Omental fat pad (tissue), 4 donors: Measurements from ENCODE around the gene RPL35. TPM values are rescaled to one million over a fixed set of nuclear protein-coding genes. Genes with fewer than 3 reads are reported as not detected.

Source experiments
- ATAC-seq: fragments of 150-250 bp; one replicate; pipeline ENCODE4 v1.9.1; 2016; ENCODE audit warnings: mild to moderate bottlenecking, moderate library complexity; ENCODE audit not compliant: low FRiP score
- DNase-seq: peaks from one replicate; pipeline ENCODE4 v3.0.0-alpha.2; 2019; ENCODE audit warnings: low spot score
- CTCF ChIP-seq, 3 donors: fragments of 450-650 bp; IDR thresholded peaks; one replicate each; pipeline ENCODE4 v1.5.1; 2016 to 2017; ENCODE audit warnings: antibody characterized with exemption in 3 of 3, mild to moderate bottlenecking in 3 of 3, moderate library complexity in 2 of 3
- total RNA-seq, 4 donors: library from RNA; depleted of rRNA; stranded (reverse); fragments of >200 nt; gene quantifications; one replicate each; pipeline ENCODE4 v1.1.0, GENCODE V29; 2016

Gene RPL35
- total RNA-seq, 4 donors from 2014 or later, result 1,657 to 2,235 (median 2,199) TPM

GRCh38 chr9:124869466-124869985 lies 7.8 kb upstream of the RPL35 start:
- ATAC-seq (peak; percentile 22), DNase-seq (no peak)
- TF ChIP-seq CTCF (IDR thresholded peaks at IDR 0.05), result no peak

- DNase-seq, result peak; percentile 65
- TF ChIP-seq CTCF (IDR thresholded peaks at IDR 0.05), result no peak
- peak; percentile 91 for ATAC-seq
Measured at GRCh38 chr9:124868511-124869465, 7.0 kb upstream of the RPL35 start.

GRCh38 chr9:124863371-124863871 lies 1.7 kb upstream of the RPL35 start:
- ATAC-seq, result peak; percentile 34
- TF ChIP-seq CTCF (IDR thresholded peaks at IDR 0.05), result no peak
- DNase-seq, result no peak

GRCh38 chr9:124860582-124861341 lies 995 bp downstream of the RPL35 start:
- no peak for DNase-seq
- ATAC-seq, result no peak
- no peak for TF ChIP-seq CTCF (IDR thresholded peaks at IDR 0.05)

- no peak for DNase-seq
- ATAC-seq, result no peak
- no peak for TF ChIP-seq CTCF (IDR thresholded peaks at IDR 0.05)
Measured at GRCh38 chr9:124859803-124860581, 1.8 kb downstream of the RPL35 start.

GRCh38 chr9:124858330-124859046 lies 3.3 kb downstream of the RPL35 start:
- ATAC-seq, result no peak
- no peak for DNase-seq
- no peak for TF ChIP-seq CTCF (IDR thresholded peaks at IDR 0.05)
